ENCODE results near the gene SNX19. TPM values are rescaled to one million over a fixed set of nuclear protein-coding genes. Genes with fewer than 3 reads are reported as not detected.

The SNX19 gene
- total and polyA plus RNA-seq, 2 experiments from 2014 or later = 5.2 to 30.0 TPM

DNA sequence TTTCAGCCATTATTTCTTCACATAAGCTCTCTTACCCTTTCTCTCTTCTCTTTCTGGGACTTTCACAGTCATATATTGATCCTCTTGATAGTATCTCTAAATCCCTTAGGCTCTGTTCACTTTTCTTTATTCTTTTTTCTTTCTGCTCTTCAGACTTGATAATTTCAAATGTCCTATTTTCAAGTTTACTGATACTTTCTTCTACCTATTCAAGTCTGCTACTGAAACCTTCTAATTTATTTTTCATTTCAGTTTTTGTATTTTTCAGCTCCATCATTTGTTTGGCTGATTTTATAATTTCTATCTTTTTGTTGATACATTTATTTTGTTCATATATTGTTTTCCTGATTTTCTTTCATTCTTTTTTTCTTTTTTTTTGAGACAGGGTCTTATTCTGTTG lies 79.1 kb downstream of the SNX19 start (continued):
- TF ChIP-seq EZH2 (IDR thresholded peaks at IDR 0.05; ENCODE audit: low read depth, unreplicated experiment) = no peak
- no peak for TF ChIP-seq JUNB (IDR thresholded peaks at IDR 0.05; ENCODE audit: unreplicated experiment)
- TF ChIP-seq ZNF114 (CRISPR knock-in tag; IDR thresholded peaks at IDR 0.05) = no peak
- no peak for TF ChIP-seq POLR2AphosphoS5 (IDR thresholded peaks at IDR 0.05; ENCODE audit: low read depth)
- TF ChIP-seq CTCF (conservative IDR thresholded peaks at IDR 0.05; ENCODE audit: low read depth in 2 of 2) = no peak
- TF ChIP-seq, protein P1, sequence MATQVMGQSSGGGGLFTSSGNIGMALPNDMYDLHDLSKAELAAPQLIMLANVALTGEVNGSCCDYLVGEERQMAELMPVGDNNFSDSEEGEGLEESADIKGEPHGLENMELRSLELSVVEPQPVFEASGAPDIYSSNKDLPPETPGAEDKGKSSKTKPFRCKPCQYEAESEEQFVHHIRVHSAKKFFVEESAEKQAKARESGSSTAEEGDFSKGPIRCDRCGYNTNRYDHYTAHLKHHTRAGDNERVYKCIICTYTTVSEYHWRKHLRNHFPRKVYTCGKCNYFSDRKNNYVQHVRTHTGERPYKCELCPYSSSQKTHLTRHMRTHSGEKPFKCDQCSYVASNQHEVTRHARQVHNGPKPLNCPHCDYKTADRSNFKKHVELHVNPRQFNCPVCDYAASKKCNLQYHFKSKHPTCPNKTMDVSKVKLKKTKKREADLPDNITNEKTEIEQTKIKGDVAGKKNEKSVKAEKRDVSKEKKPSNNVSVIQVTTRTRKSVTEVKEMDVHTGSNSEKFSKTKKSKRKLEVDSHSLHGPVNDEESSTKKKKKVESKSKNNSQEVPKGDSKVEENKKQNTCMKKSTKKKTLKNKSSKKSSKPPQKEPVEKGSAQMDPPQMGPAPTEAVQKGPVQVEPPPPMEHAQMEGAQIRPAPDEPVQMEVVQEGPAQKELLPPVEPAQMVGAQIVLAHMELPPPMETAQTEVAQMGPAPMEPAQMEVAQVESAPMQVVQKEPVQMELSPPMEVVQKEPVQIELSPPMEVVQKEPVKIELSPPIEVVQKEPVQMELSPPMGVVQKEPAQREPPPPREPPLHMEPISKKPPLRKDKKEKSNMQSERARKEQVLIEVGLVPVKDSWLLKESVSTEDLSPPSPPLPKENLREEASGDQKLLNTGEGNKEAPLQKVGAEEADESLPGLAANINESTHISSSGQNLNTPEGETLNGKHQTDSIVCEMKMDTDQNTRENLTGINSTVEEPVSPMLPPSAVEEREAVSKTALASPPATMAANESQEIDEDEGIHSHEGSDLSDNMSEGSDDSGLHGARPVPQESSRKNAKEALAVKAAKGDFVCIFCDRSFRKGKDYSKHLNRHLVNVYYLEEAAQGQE (IDR thresholded peaks at IDR 0.05; ENCODE audit: unreplicated experiment) = no peak
- no peak for TF ChIP-seq NANOG (IDR thresholded peaks at IDR 0.05; ENCODE audit: borderline replicate concordance)
- no peak for TF ChIP-seq STAT1 (IDR thresholded peaks at IDR 0.05; ENCODE audit: unreplicated experiment)
- TF ChIP-seq EZH2phosphoT487 (IDR thresholded peaks at IDR 0.05; ENCODE audit: unreplicated experiment) = no peak
- no peak for TF ChIP-seq ZNF331 (CRISPR knock-in tag; IDR thresholded peaks at IDR 0.05; ENCODE audit: low read depth)

- Histone ChIP-seq H4K20me1 (replicated peaks; ENCODE audit: insufficient read depth) (no peaks in the 10 kb centered on the region), H3K9me2 (ENCODE audit: insufficient read depth) (no peaks in the 10 kb centered on the region; the same call in 1 of the 2 replicates), H3K4me3 (no peak overlapping the region), H3K4me1 (ENCODE audit: insufficient read depth) (no peaks in the 10 kb centered on the region), H2AFZ (no peak overlapping the region), H3K36me3 (ENCODE audit: insufficient read depth) (no peaks in the 10 kb centered on the region), H3F3A (replicated peaks; ENCODE audit: low read depth) (no peaks in the 10 kb centered on the region), H3K79me2 (replicated peaks; ENCODE audit: insufficient read depth) (no peaks in the 10 kb centered on the region), H3K27me3 (ENCODE audit: insufficient read depth) (no peaks in the 10 kb centered on the region), H3K27ac (ENCODE audit: low read depth) (no peak overlapping the region), H3K4me2 (no peak overlapping the region)
- no peaks in the 10 kb centered on the region for H3K36me3 Mint-ChIP-seq (ENCODE audit: low read depth)
- H3K9me3 Mint-ChIP-seq = no peaks in the 10 kb centered on the region
- H3K4me3 Mint-ChIP-seq = no peak overlapping the region
- H3K27me3 Mint-ChIP-seq (ENCODE audit: insufficient read depth, low read depth, poor library complexity) = no peaks in the 10 kb centered on the region
- H3K27ac Mint-ChIP-seq = no peak overlapping the region
- TF ChIP-seq STAT1 (IDR thresholded peaks at IDR 0.05; ENCODE audit: unreplicated experiment) (no peak), CTCF (conservative IDR thresholded peaks at IDR 0.05; ENCODE audit: low read depth in 2 of 2) (no peak), EZH2 (IDR thresholded peaks at IDR 0.05; ENCODE audit: low read depth, unreplicated experiment) (no peak), POLR2AphosphoS5 (IDR thresholded peaks at IDR 0.05; ENCODE audit: low read depth) (no peak), ZNF114 (CRISPR knock-in tag; IDR thresholded peaks at IDR 0.05) (no peak), NANOG (IDR thresholded peaks at IDR 0.05; ENCODE audit: borderline replicate concordance) (no peak)
- TF ChIP-seq, protein P1 (IDR thresholded peaks at IDR 0.05; ENCODE audit: unreplicated experiment) = no peak
- H3K4me1 Mint-ChIP-seq = peaks cover 2% of the 10 kb centered on the region; the same call in 1 of the 3 replicates
- DNase-seq (ENCODE audit: low spot score) (no peak), ATAC-seq (no peak)
Measured at GRCh38 chr11:130834886-130835285, 81.4 kb downstream of the SNX19 start.

All from GM23338 (cell line).